GM19395 (cell line): ENCODE measurements around the gene MZT1.

Experiments used
- ATAC-seq: cut with Tn5 transposase; IDR thresholded peaks from one replicate; pipeline ENCODE4 v1.9.1; 2021; ENCODE audit warnings: mild to moderate bottlenecking, moderate library complexity; ENCODE audit not compliant: unreplicated experiment

MZT1 gene

GRCh38 chr13:72686766-72687165 lies 40.7 kb downstream of the MZT1 start:
- ATAC-seq = no peak

GRCh38 chr13:72680353-72680752 lies 47.1 kb downstream of the MZT1 start:
- no peak for ATAC-seq

- no peak for ATAC-seq
Measured at GRCh38 chr13:72678312-72678711, 49.1 kb downstream of the MZT1 start.

DNA sequence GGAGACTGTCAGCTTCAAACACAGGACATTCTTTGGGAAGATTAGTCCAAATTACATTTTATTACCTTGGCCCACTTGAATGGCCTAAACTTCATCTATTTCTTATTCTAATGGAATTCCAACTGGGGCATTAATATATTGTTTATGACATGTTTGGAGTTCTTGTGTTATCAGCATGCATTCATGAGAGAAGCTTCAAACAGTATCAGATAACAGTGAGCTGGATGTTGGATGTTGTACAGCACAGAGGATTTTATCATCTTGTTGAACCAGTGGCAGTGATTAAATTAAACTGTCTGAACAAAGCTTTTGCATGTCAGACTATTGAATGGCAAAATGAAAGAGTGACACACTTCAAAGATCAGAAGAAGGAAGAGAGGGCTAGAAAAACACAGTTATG lies 50.0 kb downstream of the MZT1 start:
- no peak for ATAC-seq

GRCh38 chr13:72666391-72666790 lies 61.0 kb downstream of the MZT1 start:
- ATAC-seq = no peak

DNA sequence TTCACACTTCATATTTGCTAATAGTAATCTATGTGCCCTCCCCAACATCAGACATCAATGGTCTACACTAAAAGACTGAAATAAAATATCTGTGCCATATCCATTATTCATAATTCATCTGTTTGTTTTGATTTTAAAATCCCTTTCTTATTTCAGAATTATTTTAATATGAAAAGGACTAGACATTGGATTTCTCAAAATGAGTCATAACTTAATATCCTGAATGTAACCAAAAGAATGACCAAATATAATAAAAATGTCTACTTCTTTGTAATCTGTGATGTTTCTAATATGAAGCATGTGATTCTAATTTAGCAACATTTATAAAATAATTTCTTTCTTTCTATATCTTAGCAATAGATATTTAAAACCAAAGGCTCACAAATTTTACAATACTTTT lies 64.9 kb downstream of the MZT1 start:
- ATAC-seq = no peak
